Hepatic stellate cell (primary cell): ENCODE data around the gene TP53I13.
A peak's percentile ranks its signal among the peaks of the same experiment; 100 is the strongest.

Experiments used
- DNase-seq: peaks from one replicate; pipeline ENCODE4 v3.0.0; 2011; ENCODE audit warnings: low spot score

Gene TP53I13

GRCh38 chr17:29593591-29594518, 25.4 kb downstream of the TP53I13 start:
- DNase-seq, result no peak

DNA sequence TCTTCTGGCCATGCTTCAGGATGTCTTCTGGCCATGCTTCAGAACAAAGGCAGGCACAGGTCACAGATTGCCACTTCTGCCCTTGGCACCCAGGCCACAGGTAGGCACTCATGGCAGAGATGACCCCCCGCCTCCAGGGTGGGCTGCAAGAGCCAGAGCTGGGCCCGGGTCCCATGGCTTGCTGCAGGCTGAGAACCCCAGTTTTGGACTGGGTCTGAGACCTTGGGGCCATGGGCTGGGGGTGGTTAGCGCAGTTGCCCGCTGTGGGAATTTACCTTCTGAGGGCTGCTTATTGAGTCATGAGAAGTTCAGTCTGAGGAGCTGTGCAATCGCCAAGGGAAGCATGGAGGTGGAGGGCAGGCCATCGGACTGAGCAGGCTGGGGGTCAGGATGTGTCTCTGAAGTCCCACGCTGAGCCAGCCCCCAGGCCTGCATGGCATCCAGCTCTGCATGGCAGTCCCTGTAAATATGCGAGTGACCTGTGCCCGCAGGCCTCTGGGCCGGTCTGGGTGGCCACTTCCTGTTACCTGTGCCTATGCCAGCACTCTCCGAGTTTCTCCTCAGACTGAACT, 26.1 kb downstream of the TP53I13 start:
- no peak for DNase-seq

DNA sequence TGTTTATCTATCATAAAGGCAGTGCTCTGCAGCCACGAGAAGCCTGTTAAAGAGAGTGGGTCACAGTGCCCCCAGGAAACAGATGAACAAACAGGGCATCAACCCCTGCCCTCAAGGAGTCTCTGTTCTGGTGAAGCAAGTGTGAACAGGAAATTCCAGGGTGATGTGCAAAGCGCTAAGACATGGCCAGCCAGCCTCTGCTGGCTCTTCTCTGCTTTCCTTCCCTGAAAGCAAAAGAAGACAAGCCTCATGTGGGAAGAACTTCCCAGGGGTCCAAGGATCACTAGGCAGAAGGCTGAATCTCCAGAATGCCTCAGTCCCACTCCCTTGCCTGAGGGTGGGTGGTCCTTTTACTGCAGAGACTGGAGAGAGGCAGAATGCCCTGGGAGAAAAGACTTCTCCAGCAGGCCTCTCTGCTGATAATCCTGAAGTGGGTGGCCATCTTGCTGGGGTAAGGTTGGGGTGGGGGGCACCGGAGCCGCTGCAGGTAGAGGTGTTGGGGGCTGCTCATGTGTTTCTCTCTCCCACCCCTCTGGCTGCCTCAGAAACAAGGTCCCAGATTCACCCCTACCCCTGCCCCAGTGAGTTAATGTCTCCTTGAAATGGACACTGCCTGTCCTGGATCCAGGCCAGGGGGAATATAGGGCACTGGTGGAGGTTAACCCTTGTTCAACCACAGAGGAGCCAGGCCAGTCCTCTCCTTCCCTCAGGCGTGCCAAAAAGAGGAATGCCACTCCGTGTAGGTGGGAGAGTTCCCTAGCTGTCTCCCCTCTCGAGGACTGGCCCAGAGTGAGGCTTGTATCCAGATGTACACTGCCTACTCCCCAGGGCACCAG, 26.8 kb downstream of the TP53I13 start:
- DNase-seq, result no peak

- no peak for DNase-seq
Observed at GRCh38 chr17:29595943-29596774, 27.7 kb downstream of the TP53I13 start.

GRCh38 chr17:29596811-29597210, 28.3 kb downstream of the TP53I13 start:
- DNase-seq, result no peak

DNA sequence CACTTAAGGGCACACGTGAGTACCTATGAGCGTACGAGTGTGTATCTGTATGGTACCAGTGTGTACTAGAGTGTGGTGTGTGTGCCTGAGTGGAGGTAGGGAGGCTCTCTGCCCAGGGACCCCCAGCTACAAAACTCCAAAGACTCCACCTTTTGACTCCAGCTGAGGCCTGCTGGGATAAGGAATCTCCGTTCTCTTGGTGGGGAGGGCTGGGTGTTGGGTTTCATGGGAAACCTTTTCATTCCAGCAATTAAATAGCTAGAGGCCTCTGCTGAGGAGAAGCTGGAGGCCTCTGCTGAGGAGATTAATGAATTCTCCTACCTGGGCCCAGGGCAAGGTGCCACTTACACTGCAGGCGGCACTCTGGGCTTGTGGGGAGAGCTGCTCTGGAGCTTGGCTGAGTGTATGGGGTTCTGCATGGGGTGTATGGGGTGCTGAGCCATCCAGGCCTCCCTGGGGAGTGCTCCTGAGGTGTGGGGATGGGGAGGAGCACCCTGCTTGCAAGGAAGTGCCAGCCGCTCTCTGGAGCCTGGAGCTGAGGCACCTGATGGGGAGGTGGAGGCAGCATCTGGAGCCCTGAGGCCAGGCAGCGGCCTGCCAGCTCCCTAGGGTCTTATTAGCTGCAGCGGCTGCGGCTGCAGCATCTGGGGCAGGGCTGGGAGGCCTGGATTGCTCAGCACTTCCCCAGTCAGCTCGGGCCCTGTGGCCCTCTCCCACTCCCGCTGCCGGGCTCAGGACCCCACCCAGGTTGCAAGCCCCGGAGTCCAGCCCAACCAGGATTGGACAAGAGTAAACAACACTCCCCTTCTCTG, 29.1 kb downstream of the TP53I13 start:
- DNase-seq, result no peak

GRCh38 chr17:29603109-29603674, 34.7 kb downstream of the TP53I13 start:
- DNase-seq, result no peak

DNA sequence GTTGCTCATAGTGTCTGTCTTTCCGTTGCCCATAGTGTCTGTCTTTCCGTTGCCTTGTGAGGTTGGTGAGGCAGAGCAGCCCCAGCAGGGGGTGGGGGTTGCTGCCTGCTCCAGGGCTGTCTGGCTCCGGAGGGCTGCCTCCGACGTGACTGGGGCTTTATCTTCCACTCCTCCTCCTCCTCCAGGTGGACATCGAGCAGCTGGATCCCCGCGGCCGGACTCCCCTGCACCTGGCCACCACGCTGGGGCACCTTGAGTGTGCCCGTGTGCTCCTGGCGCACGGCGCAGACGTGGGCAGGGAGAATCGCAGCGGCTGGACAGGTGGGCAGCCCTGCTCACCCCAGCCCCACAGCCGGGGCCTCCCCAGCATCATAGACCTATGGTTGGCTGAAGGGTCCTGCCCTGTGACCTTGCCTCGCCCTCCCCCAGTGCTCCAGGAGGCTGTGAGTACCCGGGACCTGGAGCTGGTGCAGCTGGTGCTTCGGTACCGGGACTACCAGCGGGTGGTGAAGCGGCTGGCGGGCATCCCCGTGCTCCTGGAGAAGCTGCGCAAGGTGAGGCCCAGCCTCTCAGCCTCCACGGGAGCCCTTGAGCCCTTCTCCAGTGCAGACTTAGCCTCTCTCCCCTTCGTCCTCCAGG, 39.2 kb downstream of the TP53I13 start:
- DNase-seq, result no peak

GRCh38 chr17:29608986-29609385, 40.5 kb downstream of the TP53I13 start:
- DNase-seq, result no peak

DNA sequence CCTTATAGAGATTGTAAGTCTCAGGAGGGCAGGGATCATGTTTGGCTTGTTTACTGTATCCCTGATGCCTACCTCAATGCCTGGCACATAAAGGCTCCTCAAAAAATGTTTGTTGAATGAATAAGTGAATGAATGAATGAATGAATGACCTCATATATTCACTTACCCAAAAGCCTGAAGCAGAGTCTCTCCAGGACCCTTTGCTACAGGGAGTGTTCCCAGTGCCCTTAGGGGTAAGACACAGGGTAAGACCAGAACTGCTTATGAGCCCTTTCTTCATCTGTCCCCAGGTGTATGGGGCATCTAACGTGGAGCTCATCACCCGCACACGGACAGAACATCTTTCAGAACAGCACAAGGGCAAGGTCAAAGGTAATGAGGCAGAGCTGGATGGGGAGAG, 41.9 kb downstream of the TP53I13 start:
- no peak for DNase-seq

- no peak for DNase-seq
Observed at GRCh38 chr17:29611351-29612093, 43.0 kb downstream of the TP53I13 start.

DNA sequence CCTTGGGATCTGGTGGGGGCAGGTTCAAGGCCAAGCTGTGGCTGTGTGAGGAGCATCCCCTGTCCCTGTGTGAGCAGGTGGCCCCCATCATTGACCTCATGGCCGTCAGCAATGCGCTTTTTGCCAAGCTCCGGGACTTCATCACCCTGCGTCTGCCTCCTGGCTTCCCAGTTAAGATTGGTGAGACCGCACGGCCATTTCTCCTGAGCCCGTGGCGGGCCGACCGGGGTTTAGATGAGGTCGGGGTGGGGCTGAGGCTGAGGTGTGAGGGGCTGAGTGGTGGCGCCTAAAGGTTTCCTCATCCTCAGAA, 43.5 kb downstream of the TP53I13 start:
- no peak for DNase-seq

DNA sequence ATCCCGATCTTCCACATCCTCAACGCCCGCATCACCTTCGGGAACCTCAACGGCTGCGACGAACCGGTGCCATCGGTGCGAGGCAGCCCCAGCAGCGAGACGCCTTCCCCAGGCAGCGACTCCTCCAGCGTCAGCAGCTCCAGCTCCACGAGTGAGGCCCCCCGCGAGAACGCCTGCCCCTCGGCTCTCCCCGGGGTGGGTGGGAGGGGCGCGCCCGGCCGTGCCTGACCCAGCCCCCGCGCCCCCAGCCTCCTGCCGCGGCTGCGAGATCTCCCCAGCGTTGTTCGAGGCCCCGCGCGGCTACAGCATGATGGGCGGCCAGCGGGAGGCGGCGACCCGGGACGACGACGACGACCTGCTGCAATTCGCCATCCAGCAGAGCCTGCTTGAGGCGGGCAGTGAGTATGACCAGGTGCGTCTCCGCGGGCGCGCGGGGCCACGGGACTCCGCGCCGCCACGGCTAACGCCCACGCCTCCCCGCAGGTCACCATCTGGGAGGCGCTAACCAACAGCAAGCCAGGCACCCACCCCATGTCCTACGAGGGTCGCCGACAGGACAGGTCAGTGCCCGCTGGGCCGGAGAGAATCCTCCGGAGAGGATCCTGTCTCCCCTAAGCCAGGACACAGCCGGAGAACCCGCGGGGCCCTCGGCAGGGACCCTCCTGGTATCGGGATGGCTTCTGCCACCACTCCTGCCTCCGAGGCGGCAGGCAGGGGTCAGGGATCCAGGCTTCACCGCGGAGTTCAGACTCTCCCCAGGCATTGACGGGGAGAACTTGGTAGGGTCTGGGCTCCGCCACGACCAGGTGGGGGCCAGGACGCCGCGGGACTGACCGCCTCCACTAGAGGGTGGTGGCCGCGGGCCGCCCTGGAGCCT, 44.1 kb downstream of the TP53I13 start:
- DNase-seq, result no peak

- DNase-seq, result peak; percentile 88
Observed at GRCh38 chr17:29613352-29613837, 44.9 kb downstream of the TP53I13 start.

GRCh38 chr17:29613856-29614255, 45.4 kb downstream of the TP53I13 start:
- DNase-seq, result no peak

GRCh38 chr17:29614349-29615047, 46.0 kb downstream of the TP53I13 start:
- no peak for DNase-seq

GRCh38 chr17:29615048-29615385, 46.5 kb downstream of the TP53I13 start:
- DNase-seq, result no peak
